Measurements from ENCODE around the gene PKNOX2.

GRCh38 chr11:125327518-125328224 lies 163.1 kb downstream of the PKNOX2 start:
- TF ChIP-seq CTCF (conservative IDR thresholded peaks at IDR 0.05; ENCODE audit: low read length) (no peak), EZH2phosphoT487 (IDR thresholded peaks at IDR 0.05; ENCODE audit: borderline replicate concordance, low read depth, low read length) (no peak)

Measured in OCI-LY7 (cell line).